Fibroblast of mammary gland (primary cell): Measurements from ENCODE around the gene TCHP.

Experiments
- DNase-seq: peaks from one replicate; pipeline ENCODE4 v3.0.0-alpha.2; 2010; ENCODE audit warnings: low read depth
- H3K4me3 ChIP-seq: 2 replicates; pipeline ENCODE4 v1.5.1; 2011; ENCODE audit warnings: low read depth, mild to moderate bottlenecking, low read length, moderate library complexity; ENCODE audit not compliant: control insufficient read depth
- TF ChIP-seq, protein P1 (sequence below): conservative IDR thresholded peaks from 2 replicates; pipeline ENCODE4 v1.5.1; 2011; ENCODE audit warnings: low read depth, low read length, inconsistent platforms; ENCODE audit not compliant: control insufficient read depth, insufficient read depth

The TCHP gene

DNA sequence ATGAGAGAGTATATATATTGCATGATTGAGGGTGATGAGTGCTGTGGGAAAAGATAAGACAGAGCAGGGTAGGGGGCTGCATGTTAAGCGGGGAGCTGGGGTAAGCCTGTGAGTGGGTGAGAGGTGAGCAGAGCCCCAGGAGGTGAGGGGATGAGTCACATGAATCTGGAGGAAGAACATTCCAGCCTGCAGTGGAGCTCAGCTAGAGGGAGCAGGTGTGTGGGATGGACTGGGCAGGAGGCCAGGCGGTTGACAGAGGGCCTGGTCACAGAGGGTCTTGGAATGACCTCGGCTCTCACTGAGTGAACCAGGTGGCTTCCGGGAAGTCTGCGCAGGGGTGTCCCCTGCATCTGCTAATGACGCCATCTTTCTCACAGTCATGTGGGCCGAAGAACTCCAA lies 51.7 kb downstream of the TCHP start:
- peak; percentile 83 for DNase-seq
- no peak overlapping the region for H3K4me3 ChIP-seq
- TF ChIP-seq, protein P1, sequence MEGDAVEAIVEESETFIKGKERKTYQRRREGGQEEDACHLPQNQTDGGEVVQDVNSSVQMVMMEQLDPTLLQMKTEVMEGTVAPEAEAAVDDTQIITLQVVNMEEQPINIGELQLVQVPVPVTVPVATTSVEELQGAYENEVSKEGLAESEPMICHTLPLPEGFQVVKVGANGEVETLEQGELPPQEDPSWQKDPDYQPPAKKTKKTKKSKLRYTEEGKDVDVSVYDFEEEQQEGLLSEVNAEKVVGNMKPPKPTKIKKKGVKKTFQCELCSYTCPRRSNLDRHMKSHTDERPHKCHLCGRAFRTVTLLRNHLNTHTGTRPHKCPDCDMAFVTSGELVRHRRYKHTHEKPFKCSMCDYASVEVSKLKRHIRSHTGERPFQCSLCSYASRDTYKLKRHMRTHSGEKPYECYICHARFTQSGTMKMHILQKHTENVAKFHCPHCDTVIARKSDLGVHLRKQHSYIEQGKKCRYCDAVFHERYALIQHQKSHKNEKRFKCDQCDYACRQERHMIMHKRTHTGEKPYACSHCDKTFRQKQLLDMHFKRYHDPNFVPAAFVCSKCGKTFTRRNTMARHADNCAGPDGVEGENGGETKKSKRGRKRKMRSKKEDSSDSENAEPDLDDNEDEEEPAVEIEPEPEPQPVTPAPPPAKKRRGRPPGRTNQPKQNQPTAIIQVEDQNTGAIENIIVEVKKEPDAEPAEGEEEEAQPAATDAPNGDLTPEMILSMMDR = peak; percentile 1

DNA sequence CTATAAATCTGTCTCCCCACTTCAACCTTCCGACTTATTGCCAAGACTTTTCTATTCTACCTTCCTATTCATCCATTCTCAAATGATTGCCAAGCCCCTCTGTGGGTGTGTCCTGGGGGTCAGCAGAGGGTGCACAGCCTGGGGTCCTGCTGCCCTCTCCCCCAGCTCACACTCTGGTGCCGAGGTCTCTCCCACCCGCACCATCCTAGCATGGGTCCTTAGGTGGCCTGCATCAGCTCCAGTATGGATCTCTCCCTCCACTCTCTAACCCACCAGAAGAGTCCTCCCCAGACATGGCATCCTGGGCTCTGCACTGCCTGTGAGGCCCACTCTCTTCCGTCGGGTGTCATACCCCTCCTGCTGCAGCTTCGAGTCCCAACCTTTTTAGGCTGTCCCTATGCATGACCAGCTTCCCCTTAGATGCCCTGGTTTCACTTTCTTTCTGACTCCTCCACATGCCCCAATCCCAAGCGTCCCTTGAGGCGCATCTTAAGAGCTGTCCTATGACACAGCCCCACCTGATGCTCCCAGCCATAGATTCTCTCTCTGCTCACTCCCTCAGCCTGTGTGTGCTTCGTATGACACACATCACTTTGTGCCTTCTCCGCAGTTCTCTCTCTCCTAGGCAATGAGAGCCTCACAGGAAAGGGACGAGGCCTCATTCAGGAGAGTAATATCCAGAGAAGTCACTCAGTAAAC lies 52.2 kb downstream of the TCHP start:
- no peak overlapping the region for H3K4me3 ChIP-seq
- TF ChIP-seq, protein P1 = no peak
- DNase-seq = no peak

DNA sequence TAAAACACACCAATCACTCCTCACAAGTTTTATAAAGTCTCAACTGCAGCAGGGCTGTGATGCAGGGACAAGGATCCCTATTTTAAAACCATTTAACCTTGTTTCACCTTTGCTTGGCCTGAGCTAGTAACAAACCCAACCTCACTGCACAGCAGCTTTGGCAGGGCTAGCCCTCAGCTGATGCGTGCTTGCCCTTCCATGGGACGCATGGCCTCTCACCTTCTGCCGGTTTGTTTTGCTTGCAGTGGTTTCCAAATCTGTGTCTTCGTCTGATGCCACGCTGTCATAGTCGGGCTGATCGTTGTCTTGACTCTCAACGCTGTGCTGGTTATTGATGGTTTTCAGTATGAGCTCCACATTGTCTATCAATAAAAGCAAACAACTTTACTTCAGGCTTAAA lies 52.8 kb downstream of the TCHP start:
- H3K4me3 ChIP-seq = no peak overlapping the region

DNA sequence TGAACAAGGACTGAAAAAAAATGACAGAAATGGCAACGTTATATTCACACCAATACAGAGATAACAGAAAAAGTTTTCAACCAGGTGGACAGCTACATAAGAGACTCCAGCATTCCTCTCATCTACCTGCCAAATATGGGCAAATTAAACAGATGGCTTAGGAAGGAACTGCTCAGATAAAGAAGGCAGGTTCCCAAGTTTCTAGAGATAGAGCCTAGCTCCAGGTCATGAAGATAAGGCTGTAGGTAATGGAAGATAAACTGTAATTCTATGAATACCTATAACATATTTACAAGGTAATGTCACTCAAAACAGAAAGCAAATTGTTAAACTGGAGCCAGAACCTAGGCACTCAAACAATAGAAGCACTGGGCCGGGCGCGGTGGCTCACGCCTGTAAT lies 53.6 kb downstream of the TCHP start:
- no peak for DNase-seq
- H3K4me3 ChIP-seq = no peak overlapping the region
- TF ChIP-seq, protein P1 = no peak

More for the DNA sequence above, 52.8 kb downstream of the TCHP start:
- no peak for DNase-seq
- TF ChIP-seq, protein P1 = no peak

DNA sequence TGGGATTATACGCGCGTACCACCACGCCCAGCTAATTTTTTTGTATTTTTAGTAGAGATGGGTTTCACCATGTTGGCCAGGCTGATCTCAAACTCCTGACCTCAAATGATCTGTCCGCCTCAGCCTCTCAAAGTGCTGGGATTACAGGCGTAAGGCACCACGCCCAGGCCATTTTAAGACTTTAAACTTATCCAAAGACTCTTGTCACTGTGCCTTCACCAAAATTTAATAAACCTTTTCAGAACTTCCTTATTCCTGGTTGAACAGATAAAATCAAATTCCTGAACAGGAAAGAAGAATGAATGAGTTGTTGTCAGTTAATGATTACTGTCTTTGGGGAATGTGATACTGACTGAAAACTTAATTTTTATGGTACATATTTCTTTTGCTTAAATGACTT lies 58.3 kb downstream of the TCHP start:
- no peak overlapping the region for H3K4me3 ChIP-seq
- DNase-seq = no peak
- TF ChIP-seq, protein P1 = no peak

DNA sequence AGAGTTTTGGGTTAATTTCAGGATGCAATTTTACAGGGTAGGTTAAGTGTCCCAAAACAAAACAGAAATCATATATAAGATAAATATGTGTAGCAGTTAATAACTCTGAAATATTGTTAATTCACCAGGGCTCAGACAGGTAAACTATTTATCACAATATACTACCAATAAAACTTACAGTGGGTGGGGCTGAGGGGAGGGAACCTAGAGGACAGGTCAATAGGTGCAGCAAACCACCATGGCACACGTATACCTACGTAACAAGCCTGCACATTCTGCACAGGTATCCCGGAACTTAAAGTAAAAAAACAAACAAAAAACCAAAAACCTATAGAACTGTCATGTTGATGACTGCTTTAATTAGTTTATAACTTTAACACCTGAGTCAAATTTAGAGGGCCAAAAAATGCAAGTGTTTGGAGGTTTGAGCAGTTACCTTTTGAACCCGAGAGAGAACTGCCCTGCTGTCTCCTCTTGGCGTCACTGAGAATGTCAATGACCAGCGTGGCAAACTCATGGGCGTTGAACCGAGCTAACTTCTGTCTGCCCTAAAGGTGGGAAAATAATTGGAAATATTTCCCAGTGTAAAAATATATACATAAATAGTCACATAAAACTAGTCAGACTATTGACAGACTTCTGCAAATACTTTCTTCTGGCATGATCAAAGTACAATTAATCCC lies 59.5 kb downstream of the TCHP start:
- no peak for DNase-seq
- TF ChIP-seq, protein P1 = no peak
- no peak overlapping the region for H3K4me3 ChIP-seq

DNA sequence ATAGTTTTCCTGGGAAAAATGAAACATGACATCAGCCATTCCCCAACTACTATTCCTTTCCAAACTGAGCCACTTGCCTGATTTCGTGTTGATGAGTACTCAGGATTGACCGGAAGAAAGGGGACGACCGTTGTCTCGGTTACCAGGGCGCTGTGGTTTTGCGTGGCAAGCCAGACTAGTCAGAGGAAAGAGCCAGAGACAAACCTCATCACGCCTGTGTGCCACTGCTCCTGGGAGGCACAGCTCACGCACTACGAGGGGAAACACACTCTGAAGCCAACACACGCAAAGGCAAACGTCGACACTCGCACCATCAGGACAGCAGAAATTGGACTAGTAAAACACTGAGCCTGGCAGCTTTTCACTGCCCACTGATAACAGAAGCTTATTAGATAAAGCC lies 61.1 kb downstream of the TCHP start:
- H3K4me3 ChIP-seq = no peak overlapping the region
- TF ChIP-seq, protein P1 = no peak
- no peak for DNase-seq
